NCI-H510A (cell line): ENCODE results near the gene PRRT2.
A peak's percentile ranks its signal among the peaks of the same experiment; 100 is the strongest.
"Not testable (repeated sequence)": the region's sequence is repeated elsewhere in the genome, so short reads cannot be mapped to it uniquely, and the experiment has no call there.

Source experiments
- DNase-seq: peaks from one replicate; lab custom pipeline; 2025; lab: John Stamatoyannopoulos, UW

PRRT2 gene

DNA sequence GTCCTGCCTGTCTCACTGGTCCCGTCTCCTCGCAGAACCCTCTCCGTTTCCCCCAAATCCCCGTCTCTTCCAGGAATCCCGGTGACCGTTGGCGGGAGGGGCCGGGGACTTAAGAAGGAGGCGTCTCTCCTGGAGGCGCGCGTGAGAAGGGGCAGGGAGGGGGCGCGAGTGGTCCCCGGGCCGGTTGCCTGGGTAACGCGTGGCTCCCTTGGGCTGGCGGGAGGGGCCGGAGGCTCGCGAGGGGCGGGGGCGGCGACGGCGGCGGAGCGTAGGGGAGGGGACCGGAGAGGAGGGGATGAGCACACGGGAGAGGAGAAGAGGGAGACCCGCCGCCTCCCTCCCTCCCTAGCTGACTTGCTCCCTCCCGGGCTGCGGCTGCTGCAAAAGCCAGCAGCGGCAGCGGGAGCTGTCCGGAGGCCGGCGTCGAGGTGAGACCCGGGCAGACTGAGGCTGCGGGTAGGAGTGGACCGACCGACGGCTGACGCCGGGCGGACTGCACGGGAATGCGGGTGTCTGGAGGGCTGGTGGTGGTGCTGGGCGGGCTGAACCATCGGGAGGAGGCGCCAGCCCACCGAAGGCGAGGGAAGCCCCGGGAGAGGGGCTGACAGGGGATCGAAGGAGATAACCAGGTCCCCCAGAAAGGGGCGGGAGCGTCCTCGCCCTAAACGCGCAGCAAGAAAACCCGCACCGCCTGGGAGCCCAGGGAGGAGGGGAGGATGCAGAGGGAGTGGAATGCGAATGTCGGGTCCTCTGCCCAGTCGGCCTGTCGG is at the start of gene PRRT2:
Gene PRRT2 (plus strand): TSS at position 298 of the 770 bp plus-strand sequence. CDS start 862 bp downstream, outside the sequence.
- DNase-seq, result peak; percentile 40

DNA sequence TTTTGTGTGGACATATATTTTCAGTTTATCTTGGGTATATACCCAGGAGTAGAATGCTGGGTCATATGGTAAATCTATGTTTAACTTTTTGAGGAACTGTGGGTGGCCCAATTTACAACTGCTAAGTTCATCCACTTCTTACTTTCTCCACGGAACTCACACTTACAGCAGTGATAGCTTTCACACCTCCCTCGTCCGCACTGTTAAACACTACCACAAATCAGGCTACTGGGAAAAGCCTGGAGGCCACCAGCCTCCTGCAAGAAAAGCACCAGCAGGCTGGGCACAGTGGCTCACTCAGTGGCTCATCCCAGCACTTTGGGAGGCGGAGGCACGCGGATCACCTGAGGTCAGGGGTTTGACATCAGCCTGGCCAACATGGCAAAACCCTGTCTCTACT is 48.7 kb upstream of the PRRT2 start:
- DNase-seq, result no peak

DNA sequence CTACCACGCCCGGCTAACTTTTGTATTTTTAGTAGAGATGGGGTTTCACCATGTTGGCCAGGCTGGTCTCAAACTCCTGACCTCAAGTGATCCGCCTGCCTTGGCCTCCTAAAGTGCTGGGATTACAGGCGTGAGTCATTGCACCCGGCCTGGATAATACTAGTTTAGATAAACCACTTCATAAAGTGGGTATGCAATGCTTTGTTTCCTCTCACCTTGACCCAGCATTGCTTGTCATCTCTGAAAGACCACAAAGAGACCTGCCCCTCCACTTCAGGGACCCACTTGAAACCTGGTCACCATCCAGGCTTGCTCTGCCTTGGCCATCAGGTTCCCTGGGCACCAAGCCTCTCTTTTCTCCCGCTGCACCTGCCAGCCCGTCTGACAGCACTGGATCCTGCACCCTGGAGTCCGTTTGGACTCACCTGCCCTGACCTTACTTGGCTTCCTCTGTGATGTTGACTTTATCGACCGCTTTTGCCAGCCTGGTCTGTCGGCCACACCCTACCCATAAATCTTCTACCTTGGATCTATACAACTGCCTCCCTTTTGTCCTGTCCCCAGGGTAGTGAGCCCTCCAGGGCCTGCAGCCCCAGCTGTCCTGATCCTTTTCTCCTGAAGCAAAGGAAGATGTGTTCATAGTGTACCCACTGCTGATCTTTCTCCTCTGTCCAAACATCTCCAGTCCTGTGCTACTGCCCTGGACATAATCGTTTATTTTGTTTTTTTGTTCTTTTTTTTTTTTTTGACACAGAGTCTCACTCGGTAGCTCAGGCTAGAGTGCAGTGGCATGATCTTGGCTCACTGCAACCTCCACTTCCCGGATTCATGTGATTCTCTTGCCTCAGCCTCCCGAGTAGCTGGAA is 46.6 kb upstream of the PRRT2 start:
- DNase-seq, result peak; percentile 98

DNA sequence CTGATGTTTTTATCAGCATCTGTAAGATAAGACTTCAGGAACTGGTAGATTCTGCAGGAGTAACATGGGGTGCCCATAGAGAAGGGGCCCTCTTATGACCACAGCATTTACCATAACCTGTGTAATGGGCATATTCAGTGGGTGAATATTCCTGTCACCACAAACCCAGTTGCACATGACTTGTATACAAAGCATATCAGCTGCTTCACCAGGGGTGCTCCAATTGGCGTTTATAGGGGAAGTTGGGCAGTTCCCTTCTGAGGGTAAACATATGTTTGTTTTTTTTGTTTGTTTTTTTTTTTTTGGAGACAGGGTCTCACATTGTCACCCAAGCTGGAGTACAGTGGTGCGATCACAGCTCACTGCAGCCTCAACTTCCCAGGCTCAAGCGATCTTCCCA is 45.4 kb upstream of the PRRT2 start:
- no peak for DNase-seq

DNA sequence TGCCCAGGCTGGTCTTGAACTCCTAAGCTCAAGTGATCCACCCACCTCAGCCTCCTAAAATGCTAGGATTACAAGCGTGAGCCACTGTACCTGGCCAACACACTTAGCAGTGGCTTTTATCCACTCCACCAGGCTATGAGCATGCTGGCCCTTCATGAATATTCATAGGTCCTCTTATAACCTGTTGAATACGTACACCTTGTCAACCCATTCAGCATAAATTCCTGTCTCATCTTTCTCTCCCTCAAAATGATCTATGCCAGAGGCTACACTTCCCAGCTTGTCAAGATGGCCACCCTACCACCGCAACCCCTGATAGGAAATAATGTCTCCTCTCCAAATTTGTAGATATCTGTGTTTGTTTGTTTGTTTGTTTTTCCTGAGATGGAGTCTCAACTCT is 44.9 kb upstream of the PRRT2 start:
- no peak for DNase-seq

DNA sequence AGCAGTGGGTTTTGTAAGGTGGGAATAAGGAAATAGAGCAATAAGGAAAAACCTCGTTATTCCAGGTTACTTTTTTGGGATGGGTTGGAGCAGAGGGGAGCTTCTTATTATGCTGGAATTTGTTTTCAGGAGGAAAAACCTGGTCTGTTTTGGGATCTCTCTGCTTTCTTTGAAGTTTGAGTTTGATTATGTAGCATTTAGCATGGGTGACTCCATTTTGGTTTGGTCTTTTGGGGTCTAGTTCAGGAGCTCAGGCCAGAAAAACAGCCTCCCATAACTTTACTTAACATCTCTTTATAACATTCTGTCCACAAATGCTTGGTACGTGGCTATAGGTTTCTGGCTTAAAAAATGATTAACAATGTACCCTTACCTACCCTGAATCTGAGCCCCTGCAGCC is 42.5 kb upstream of the PRRT2 start:
- no peak for DNase-seq

DNA sequence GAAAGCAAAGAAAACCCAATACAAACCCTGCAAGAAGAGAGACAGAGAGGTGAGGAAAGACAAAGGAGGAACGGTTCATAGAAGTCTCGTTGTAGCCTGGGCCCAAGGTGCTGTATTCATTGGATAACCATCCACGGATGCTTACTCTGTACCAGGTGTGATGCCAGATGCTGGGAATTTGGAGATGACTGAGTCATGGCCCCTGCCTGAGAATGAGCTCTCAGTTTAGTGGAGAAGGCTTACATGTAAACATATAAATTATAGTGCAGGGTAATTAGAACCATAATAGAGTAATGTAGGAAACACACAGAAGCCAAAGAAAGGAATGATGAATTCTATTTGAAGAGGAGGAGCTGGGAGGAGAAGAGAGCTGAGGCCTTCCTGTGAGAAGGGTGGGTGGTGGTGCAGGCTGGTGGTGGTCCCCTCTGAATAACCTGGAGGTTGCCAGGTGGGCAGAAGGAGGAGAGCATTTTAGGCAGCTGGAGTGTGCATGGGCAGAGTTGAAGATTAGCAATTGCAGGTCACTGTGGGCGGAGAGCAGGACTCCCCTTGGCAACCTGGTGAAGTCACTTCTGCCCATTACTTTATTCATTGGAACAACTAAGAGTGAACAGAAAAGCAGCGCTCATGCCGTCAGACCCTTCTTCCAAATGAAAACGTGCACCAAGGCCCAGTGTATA is 41.6 kb upstream of the PRRT2 start:
- DNase-seq, result no peak

DNA sequence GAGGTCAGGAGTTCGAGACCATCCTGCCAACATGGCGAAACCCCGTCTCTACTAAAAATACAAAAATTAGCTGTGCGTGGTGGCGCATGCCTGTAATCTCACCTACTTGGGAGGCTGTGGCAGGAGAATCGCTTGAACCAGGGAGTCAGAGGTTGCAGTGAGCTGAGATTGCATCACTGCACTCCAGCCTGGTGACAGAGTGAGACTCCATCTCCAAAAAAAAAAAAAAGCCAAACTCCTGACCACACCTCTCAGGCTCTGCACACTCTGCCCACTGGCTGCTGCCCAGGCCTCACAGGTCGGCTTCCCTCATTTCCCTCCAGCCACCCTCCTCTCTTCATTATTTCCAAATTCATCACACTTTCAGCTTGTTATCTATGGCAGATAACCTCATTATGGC is 39.7 kb upstream of the PRRT2 start:
- not testable (repeated sequence) for DNase-seq

DNA sequence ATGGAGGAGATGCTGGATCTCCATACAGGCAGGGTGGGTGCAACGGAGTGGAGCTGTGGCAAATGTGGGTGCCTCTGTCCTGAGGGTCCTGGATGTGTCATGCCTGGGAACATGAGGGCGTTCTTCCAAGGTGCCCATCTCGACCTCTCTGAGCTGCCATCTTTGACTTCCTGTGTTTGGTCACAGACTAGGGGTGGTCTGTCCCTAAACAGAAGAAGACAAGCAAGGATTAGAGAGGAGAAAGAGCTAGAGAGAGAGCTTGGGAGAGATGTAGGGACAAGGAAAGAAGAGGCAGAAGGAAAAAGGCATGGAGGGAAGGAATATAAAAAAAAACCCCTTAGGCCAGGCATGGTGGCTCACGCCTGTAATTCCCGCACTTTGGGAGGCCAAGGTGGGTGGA is 37.3 kb upstream of the PRRT2 start:
- DNase-seq, result no peak

DNA sequence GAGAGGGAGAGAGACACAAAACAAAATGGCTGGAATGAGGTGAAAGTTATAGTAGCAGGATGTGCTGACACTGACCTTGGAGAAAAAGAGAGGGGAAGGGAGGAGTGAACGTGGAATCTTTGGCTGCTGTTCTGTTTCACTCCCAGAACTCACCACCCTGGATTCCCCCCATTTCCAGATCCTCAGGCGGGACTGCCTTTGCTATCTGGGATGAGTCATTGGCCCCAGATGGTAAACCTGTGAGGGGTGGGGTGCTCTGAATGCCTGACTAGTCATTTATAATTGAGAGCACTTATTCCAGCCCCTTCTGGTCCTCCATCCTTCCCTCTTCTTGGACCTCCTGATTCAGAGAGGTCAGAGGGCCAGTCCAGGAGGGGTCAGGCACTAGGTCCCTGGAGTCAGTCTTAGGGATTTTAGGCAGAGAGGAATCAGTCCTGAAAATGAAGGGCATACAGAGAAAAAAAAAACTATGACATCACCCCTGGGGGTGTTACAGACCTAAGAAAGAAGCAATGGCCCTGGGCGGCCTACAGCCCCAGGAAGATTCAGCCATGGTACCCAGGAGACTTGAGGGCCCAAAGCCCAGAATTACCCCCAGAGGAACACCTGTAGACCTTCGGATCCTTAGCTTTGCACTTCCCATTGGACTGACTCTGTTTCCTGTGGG is 36.1 kb upstream of the PRRT2 start:
- DNase-seq, result no peak

DNA sequence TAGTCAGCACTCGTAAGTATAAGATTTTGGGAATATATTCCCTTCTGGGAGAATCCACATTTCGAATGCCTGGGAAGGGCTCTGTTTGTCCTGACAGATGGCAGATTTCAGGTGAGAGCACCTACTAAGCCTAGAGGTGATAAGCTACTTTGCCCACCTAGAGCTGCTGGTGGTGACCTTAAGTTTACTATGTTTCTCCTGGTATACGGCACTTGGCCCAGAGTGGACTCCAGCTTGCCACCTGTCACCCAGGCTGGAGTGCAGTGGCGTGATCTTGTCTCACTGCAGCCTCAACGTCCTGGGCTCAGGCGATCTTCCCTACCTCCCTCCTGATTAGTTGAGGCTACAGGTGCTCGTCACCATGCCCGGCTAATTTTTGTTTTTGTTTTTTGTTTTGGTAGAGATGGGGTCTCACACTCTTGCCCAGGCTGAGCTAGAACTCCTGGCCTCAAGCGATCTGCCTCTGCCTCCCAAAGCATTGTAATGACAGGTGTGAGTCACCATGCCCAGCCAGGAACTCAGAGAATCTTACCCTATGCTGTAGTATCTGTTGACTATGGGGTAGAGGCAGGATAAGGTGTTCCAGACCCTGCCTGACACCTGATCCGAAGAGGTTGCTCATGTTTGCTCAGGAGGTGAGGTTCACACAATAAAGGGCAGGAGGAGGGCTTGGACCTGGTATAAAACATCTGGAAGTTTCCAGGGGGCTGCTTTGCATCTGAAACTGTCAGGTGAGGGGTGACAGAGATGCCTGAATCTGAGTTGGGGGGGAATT is 34.2 kb upstream of the PRRT2 start, which contains the start of gene ZG16:
Gene ZG16 (plus strand): TSS at position 681 of the 775 bp plus-strand sequence. CDS start 1,011 bp downstream, outside the sequence.
- no peak for DNase-seq

DNA sequence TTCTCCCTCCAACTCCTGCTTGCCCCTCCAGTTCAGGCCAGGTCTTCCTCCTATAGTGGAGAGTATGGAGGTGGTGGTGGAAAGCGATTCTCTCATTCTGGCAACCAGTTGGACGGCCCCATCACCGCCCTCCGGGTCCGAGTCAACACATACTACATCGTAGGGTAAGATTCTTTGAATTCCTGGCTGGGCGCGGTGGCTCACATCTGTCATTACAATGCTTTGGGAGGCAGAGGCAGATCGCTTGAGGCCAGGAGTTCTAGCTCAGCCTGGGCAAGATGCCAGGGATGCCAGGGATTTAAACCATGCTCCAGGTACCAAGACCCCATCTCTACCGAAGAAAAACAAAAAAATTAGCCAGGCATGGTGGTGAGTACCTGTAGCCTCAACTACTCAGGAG is 32.5 kb upstream of the PRRT2 start:
- DNase-seq, result no peak

DNA sequence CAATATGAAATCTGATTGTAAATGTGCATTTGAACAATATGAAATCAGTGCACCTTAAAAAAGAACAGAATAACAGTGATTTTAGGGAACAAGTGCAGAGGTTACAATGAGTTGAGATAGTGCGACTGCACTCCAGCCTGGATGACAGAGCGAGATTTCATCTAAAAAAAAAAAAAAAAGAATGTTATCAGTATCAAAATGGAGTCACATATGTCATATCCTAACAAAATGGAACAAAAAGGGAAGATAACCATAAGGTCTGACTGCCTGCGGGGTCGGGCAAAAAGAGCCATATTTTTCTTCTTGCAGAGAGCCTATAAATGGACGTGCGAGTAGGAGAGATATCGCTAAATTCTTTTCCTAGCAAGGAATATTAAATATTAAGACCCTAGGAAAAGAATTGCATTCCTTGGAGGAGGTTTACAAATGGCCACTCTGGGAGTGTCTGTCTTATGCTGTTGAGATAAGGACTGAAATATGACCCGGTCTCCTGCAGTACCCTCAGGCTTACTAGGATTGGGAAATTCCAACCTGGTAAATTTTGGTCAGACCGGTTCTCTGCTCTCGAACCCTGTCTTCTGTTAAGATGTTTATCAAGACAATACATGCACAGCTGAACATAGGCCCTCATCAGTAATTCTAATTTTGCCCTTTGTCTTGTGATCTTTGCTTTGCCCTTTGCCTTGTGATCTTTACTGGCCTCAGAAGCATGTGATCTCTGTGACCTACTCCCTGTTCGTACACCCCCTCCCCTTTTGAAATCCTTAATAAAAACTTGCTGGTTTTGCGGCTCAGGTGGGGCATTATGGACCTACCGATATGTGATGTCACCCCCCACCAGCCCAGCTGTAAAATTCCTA is 28.7 kb upstream of the PRRT2 start:
- peak; percentile 18 for DNase-seq

DNA sequence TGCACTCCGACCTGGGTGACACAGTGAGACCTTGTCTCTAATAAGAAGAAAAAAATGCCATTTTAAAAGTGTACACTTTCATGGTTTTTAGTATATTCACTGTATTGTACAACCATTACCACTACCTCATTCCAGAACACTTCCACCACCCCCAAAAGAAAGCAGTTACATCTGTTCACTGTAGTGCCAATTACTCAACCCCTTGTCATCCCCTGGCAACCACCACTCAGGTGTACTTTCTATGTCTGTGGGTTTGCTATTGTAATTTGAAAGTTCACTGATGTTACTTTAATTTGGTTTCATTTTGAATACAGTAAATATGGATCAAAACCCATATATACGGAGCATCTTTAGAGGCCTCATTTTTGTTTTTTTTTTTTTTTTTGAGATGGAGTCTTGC is 27.8 kb upstream of the PRRT2 start:
- no peak for DNase-seq

DNA sequence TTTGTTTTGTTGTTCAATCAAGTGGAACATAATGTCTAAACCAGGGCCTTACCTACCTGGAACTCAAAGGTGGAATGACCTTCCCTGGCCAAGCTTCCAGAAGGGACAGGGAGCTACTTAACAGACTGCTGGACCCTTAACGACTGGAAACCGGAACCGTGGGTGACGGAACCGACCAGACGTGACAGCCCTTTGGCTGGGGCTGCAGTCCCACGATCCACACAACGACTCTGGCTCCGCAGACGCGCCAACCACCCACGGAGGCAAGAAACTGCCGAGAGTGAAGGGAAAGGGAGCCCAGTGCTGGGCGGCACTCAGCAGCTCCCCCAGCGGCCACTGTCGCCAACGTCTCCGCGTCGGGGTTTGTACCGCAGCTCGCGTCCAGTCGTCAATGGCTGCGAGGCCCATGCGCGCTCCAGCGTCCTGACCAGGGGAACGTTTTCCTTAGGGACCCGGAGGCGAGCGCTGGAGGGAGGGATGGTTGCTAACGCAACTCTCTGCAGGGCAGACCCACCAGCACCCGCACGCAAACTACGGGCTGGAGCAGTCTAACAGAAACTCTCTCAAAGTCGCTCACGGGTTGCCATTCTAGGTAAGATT is 27.0 kb upstream of the PRRT2 start:
- no peak for DNase-seq

DNA sequence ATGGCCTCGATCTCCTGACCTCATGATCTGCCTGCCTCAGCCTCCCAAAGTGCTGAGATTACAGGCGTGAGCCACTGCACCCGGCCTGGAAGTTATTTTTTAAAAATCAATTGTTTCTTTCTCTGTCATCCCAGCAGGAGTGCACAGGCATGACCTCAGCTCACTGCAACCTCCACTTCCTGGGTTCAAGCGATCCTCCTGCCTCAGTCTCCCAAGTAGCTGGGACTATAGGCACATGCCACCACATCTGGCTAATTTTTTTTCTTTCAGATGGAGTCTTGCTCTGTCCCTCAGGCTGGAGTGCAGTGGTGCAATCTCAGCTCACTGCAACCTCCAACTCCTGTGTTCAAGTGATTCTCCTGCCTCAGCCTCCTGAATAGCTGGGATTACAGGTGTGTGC is 24.8 kb upstream of the PRRT2 start:
- DNase-seq, result not testable (repeated sequence)

DNA sequence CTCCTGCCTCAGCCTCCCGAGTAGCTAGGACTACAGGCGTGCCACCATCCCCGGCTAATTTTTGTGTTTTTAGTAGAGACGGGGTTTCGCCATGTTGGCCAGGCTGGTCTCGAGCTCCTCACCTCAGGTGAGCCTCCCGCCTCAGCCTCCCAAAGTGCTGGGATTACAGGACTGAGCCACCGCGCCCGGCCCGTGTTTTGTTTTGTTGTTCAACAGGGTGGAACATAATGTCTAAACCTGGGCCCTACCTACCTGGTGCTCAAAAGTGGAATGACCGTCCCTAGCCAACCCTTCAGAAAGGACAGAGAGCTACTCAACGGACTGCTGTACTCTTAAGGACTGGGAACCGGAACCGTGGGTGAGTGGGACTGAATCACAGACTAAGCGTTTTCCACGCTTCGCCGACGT is 22.2 kb upstream of the PRRT2 start:
- no peak for DNase-seq

DNA sequence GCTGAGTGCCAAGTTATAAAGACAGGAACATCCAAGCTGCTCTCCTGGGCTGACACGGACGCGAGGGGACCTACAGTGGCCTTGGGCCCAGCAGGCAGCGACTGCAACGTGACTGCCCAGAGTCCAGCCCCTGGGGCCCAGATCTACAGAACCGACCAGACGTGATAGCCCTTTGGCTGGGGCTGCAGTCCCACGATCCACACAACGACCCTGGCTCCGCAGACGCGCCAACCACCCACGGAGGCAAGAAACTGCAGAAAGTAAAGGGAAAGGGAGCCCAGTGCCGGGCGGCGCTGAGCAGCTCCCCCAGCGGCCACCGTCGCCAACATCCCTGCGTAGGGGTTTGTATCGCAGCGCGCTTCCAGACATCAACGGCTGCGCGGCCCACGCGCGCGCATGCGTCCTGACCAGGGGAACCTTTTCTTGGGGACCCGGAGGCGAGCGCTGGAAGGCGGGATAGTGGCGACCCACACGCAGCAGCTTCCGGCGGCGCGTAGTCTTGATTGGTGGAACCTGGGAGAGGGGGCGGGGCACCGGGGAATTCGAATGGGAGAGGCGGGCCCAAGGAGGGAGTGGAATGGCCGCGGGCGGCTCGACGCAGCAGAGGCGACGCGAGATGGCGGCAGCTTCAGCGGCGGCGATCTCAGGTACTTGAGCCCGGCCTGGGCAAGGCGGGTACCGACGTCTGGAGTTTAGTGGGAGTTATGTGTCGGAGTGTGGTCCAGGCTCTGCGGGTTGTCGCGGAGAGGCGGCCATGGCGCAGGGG is 21.6 kb upstream of the PRRT2 start, which contains the start of gene KIF22:
Gene KIF22 (plus strand): TSS at position 569 of the 766 bp plus-strand sequence. CDS start 9 bp downstream, at position 578.
- DNase-seq, result peak; percentile 99
